ENCODE results near the gene STXBP5L. TPM values are rescaled to one million over a fixed set of nuclear protein-coding genes. Genes with fewer than 3 reads are reported as not detected.

The STXBP5L gene
- total and polyA plus RNA-seq, 10 of the 15 experiments (the other 5 are each of a cell fraction or from before 2014, with no cell fraction given): under 0.01 to 0.08 (median 0.04) TPM; not detected in 6

- Histone ChIP-seq H3K9ac (ENCODE audit: control insufficient read depth, insufficient read depth, low read length) (no peak overlapping the region), H3K4me1 (ENCODE audit: control insufficient read depth, insufficient read depth, low read length) (no peaks in the 10 kb centered on the region), H3K36me3 (ENCODE audit: control insufficient read depth in 2 of 2, insufficient read depth in 2 of 2, low read length in 1 of 2) (no peaks in the 10 kb centered on the region), H2AFZ (ENCODE audit: control insufficient read depth, low read depth, low read length) (no peak overlapping the region), H3K4me3 (no peak overlapping the region), H3K9me3 (replicated peaks; ENCODE audit: control insufficient read depth, insufficient read depth, low read length) (no peaks in the 10 kb centered on the region), H4K20me1 (ENCODE audit: control insufficient read depth, insufficient read depth) (no peaks in the 10 kb centered on the region), H3K4me2 (ENCODE audit: control insufficient read depth, insufficient read depth) (no peak overlapping the region), H3K27ac (ENCODE audit: control insufficient read depth, insufficient read depth) (no peak overlapping the region), H3K27me3 (replicated peaks in 1 of 2; ENCODE audit: control insufficient read depth in 2 of 2, insufficient read depth in 2 of 2, low read length in 1 of 2) (no peaks in the 10 kb centered on the region), H3K79me2 (ENCODE audit: control insufficient read depth, insufficient read depth, low read length) (no peaks in the 10 kb centered on the region)
- ATAC-seq (no peak), FAIRE-seq (no peak), DNase-seq (ENCODE audit: low read depth, low spot score) (no peak)
- POLR2A ChIA-PET: no interaction called here
- in situ Hi-C loops (cut with MboI): no loop called here
- CTCF ChIA-PET: no interaction called here
- BruUV-seq (replicated peaks): no TSS peak
- WGBS (ENCODE audit: insufficient coverage, insufficient replicate concordance, low lambda C conversion rate, missing lambda C conversion rate): 0% methylated on average over 1 of the region's 1 CpG
- intact Hi-C loops (cut with micrococcal nuclease; ENCODE audit: unreplicated experiment): no loop called here
- RAD21 ChIA-PET (ENCODE audit: unreplicated experiment): no interaction called here
- TF ChIP-seq ESRRA (IDR thresholded peaks at IDR 0.05; ENCODE audit: low read length): no peak
- no peak for TF ChIP-seq NR2C1 (IDR thresholded peaks at IDR 0.05)
- TF ChIP-seq CREM (IDR thresholded peaks at IDR 0.05; ENCODE audit: low read depth): no peak
- no peak for TF ChIP-seq USF2 (IDR thresholded peaks at IDR 0.05; ENCODE audit: borderline replicate concordance, low read depth, low read length)
- no peak for TF ChIP-seq ZNF384 (IDR thresholded peaks at IDR 0.05; ENCODE audit: borderline replicate concordance, low read depth, low read length)
- TF ChIP-seq FOXK2 (IDR thresholded peaks at IDR 0.05): no peak
- no peak for TF ChIP-seq RUNX3 (IDR thresholded peaks at IDR 0.05; ENCODE audit: low read length)
- no peak for TF ChIP-seq MEF2A (IDR thresholded peaks at IDR 0.05; ENCODE audit: insufficient read depth, low read depth, low read length)
- no peak for TF ChIP-seq PAX5 (IDR thresholded peaks at IDR 0.05; ENCODE audit: borderline replicate concordance, low read depth, low read length)
- no peak for TF ChIP-seq PKNOX1 (IDR thresholded peaks at IDR 0.05)
- TF ChIP-seq NFXL1 (IDR thresholded peaks at IDR 0.05; ENCODE audit: borderline replicate concordance): no peak
- TF ChIP-seq HDAC6 (IDR thresholded peaks at IDR 0.05; ENCODE audit: unreplicated experiment): no peak
- no peak for TF ChIP-seq SPI1 (IDR thresholded peaks at IDR 0.05; ENCODE audit: borderline replicate concordance, insufficient read depth, low read depth, low read length)
- TF ChIP-seq KAT2A (conservative IDR thresholded peaks at IDR 0.05; ENCODE audit: control insufficient read depth, low read depth, low read length): no peak
- no peak for TF ChIP-seq BCL3 (IDR thresholded peaks at IDR 0.05; ENCODE audit: borderline replicate concordance, insufficient read depth, low read depth, low read length, poor library complexity, severe bottlenecking)
- TF ChIP-seq STAT1 (conservative IDR thresholded peaks at IDR 0.05): no peak
- no peak for TF ChIP-seq TCF12 (IDR thresholded peaks at IDR 0.05; ENCODE audit: low read depth, low read length)
- SMC1A ChIA-PET (ENCODE audit: uncharacterized antibody, unreplicated experiment): no interaction called here
These were observed 245.8 kb downstream of the STXBP5L start for GRCh38 chr3:121153851-121154250.
